ENCODE data around the gene PFKM. TPM values are rescaled to one million over a fixed set of nuclear protein-coding genes. Genes with fewer than 3 reads are reported as not detected.

The PFKM gene
- total RNA-seq, 1 experiment from 2014 or later: 116 TPM

DNA sequence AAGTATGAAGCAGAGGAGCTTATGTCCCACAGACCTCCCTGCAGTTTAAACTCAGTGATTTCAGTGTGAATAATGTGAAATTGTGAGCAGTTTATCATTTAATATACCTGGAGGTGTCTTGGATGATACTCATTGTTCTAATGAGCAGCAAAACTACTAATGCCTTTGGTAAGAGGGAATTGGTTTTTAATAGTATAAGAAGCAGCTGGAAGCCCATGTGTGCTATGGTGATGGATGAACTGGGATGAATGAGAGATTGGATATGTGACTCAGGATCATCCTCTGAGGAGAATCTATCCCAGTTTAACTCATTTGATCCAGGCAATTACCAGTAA, 57.2 kb downstream of the PFKM start:
- in situ Hi-C loops (cut with HindIII; ENCODE audit: low pct_unique_long_range_greater_than_20kb, low sequenced_read_pairs): no loop called here

DNA sequence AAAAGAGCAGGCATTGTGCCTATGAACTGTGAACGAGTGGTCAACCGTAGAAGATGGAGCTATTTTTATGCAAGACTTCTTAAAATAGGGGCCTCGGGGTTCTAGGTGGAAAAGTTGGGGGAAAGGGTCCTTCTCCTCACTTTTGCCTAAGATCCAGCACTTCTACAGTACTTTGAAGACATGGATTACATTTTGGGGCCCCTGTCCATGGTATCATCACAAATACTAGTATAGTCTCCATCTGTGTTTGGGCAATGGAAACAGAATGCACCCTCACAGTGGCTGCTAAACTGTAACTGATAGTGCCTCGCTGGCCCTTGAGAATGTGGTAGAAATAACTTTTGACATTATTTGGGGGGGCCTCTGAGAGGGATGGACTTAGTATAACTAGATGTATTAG, 58.8 kb downstream of the PFKM start:
- no peak for DNase-seq (ENCODE audit: low read depth, low spot score)
- in situ Hi-C loops (cut with HindIII; ENCODE audit: low pct_unique_long_range_greater_than_20kb, low sequenced_read_pairs): no loop called here

More for the DNA sequence above, 57.2 kb downstream of the PFKM start:
- DNase-seq (ENCODE audit: low read depth, low spot score): no peak

DNA sequence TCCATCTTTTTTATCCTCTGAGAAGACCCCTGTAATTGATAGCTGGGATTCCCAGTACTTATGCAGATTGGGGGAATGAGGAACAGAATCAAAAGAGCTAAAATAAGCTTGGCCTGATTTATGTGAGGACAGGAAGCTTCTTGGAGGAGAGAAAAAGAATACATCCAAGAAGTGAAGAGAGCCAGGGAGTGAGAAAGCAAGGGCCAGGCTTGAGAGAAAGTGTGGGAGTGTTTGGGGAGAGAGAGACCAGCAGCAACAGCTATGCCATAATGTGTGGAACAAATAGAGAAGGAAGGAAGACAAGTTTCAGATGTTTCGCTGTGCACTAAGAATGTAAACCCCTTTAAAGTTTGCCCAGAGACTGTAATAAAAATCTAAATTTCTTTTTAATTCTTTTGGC, 60.3 kb downstream of the PFKM start:
- in situ Hi-C loops (cut with HindIII; ENCODE audit: low pct_unique_long_range_greater_than_20kb, low sequenced_read_pairs): no loop called here
- no peak for DNase-seq (ENCODE audit: low read depth, low spot score)

DNA sequence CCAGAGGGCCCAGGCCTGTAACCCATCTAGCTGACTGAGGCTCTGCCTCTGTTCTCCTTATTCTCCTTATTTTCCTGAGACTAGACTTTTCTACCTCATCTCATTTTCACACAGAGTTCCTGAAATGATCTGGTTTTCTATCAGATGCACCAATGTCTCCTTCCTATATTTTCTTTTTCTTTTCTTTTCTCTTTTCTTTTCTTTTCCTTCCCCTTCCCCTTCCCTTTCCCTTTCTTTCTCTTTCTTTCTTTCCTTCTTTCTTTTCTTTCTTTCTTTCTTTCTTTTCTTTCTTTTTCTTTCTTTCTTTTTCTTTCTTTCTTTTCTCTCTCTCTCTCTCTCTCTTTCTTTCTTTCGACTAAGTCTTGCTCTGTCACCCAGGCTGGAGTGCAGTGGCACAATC, 61.3 kb downstream of the PFKM start:
- in situ Hi-C loops (cut with HindIII; ENCODE audit: low pct_unique_long_range_greater_than_20kb, low sequenced_read_pairs): no loop called here
- DNase-seq (ENCODE audit: low read depth, low spot score): no peak

DNA sequence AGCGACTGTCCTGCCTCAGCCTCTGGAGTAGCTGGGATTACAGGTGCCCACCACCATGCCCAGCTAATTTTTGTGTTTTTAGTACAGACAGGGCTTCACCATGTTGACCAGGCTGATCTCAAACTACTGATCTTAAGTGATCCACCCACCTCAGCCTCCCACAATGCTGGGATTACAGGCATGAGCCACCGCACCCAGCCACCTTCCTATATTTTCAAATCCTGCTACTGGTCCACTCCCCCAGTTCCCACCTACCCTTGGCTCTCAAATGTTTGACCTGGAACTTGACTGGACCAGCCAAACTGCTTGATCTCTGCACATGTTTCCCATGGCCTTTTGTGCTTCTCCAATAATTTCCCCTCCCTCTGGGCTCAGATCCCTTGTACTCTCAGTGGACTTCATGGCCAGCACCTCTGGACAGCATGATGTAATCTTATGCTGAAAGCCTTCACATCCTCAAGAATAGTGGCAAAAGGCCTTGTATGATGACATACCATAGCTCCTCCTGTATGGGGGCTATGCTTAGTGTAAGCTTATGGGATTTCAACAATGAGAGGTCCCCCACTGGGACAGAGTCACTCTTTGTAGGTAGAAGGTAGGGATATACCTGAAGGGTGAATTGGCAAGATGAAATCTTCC, 61.8 kb downstream of the PFKM start:
- no peak for DNase-seq (ENCODE audit: low read depth, low spot score)
- in situ Hi-C loops (cut with HindIII; ENCODE audit: low pct_unique_long_range_greater_than_20kb, low sequenced_read_pairs): no loop called here

DNA sequence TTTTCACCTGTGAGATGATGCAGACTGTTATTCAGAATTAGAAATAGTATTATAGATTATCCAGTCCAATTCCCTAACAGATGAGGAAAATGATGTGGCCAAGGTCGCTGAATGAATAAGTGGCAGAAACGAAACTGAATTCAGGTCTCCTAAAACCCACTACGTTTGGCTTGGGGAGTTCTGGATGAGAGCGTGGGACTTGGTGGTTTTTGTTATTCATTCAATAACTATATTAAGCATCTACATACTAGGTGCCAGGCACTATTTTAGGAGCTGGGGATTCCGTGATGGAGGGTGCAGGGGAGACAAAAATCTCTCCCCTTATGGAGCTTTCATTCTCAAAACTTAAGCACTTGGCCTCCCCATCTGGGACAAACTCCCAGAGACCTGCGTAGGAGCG, 63.5 kb downstream of the PFKM start:
- in situ Hi-C loops (cut with HindIII; ENCODE audit: low pct_unique_long_range_greater_than_20kb, low sequenced_read_pairs): no loop called here
- no peak for DNase-seq (ENCODE audit: low read depth, low spot score)

DNA sequence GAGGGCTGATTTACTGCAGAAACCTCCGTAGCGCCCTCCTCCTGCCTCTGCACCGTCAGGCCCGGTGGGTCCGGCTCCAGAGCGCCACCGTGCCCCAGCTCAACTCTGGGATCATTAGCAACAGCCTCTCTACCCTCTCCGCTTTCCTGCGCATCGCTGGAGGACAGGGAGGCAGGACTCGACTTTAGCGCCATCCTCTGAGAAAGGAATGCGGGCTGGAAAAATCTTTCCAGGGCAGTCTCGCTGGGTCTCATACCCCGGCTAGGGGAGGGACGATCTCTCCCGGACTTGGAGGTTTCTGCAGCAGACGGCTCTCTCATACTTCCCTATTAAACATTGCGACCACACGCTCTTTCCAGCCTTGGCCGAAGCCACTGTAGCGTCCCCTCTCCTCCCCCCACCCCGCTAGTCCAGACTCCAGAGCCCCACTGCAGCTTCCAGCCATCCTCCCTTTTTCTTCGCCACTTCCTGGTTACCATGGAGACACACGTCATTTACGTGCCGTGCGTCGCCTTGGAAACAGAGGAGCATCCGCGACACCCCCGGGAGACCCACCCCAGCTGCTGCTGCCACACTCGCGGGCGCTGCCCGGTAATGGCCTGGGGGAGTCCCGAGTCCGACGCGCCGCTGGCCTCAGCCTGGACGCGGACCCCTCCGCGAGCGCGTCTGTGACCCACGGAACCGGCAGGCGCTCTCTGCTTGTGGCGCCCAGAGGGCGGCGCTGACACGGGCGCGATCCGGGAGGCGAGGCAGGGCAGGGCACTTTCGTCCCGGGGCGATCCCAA, 64.1 kb downstream of the PFKM start, which contains the start of gene CCDC184:
Gene CCDC184 (plus strand): TSS at position 554 of the 785 bp plus-strand sequence. CDS start 479 bp downstream, outside the sequence.
- in situ Hi-C loops (cut with HindIII; ENCODE audit: low pct_unique_long_range_greater_than_20kb, low sequenced_read_pairs): no loop called here
- DNase-seq (ENCODE audit: low read depth, low spot score): peak; percentile 82

DNA sequence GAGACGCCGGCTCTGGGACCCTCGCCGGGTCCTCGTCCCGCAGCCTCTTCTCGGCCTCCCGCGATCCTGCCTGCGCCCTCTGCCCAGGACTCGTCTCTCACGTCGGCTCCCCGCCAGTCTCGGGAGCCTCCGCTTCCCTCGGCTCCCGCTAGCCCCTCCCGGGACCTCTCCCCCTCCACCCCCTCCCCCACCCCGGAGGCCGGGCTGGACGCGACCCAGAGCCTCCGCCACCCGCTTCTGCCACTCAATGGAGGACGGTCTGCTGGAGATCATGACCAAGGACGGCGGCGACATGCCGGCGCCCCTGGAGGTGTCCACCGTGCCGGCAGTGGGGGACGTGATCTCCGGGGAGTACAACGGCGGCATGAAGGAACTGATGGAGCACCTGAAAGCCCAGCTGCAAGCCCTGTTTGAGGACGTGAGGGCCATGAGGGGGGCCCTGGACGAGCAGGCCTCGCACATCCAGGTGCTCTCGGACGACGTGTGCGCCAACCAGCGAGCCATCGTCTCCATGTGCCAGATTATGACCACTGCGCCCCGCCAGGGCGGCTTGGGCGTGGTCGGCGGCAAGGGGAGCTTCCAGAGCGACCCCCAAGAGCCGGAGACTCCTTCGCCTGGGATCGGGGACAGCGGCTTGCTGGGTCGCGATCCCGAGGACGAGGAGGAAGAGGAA, 64.8 kb downstream of the PFKM start:
- in situ Hi-C loops (cut with HindIII; ENCODE audit: low pct_unique_long_range_greater_than_20kb, low sequenced_read_pairs): no loop called here
- no peak for DNase-seq (ENCODE audit: low read depth, low spot score)

DNA sequence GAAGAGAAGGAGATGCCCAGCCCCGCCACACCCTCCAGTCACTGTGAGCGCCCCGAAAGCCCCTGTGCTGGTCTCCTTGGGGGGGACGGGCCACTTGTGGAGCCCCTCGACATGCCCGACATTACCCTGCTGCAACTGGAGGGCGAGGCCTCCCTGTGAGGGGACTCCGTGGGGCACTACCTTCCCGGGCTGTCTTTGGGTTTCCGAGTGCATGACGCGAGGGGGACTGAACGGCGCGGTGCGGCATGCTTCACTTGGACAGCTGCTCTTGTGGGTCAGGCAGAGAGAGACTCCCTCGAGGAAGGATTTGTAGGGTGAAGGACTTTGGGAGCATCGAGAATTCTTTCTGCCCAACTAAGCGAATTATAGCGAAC, 65.4 kb downstream of the PFKM start:
- in situ Hi-C loops (cut with HindIII; ENCODE audit: low pct_unique_long_range_greater_than_20kb, low sequenced_read_pairs): no loop called here
- DNase-seq (ENCODE audit: low read depth, low spot score): no peak

DNA sequence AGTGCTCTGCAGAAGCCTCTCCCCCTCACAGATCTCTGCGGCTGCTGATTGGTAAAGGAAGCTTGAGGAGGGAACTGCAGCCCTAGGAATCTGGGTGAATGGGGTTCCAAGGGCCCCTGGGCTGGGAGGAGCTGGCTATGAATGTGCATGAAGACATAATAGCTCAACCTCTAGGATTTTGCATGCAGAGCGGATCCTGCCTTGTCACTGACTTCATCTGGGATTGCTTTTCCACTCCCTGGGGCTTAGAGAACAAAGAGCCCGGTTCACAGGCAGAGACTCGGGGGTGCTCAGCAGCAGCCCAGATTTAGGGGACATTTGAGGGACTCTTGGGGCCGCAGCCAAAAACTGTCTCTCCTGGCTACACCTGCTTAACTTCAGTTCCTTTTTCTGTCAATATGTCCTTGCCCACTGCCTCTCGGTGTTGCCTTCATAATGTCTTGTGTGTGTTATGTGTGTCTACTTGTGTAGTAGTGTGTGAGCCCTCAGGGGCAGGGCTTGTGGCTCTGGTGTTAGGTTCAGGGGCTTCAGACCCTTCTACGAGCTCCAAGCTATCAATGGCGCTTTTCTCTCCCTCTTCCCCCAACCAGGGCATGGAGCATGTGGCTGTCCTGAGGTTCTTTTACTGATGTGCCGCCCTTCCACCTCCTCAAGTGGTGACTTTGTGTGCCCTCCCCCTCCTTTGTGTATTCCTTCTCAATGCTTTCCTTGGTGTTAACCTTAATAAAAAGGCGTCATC, 66.2 kb downstream of the PFKM start:
- no peak for DNase-seq (ENCODE audit: low read depth, low spot score)
- in situ Hi-C loops (cut with HindIII; ENCODE audit: low pct_unique_long_range_greater_than_20kb, low sequenced_read_pairs): no loop called here

DNA sequence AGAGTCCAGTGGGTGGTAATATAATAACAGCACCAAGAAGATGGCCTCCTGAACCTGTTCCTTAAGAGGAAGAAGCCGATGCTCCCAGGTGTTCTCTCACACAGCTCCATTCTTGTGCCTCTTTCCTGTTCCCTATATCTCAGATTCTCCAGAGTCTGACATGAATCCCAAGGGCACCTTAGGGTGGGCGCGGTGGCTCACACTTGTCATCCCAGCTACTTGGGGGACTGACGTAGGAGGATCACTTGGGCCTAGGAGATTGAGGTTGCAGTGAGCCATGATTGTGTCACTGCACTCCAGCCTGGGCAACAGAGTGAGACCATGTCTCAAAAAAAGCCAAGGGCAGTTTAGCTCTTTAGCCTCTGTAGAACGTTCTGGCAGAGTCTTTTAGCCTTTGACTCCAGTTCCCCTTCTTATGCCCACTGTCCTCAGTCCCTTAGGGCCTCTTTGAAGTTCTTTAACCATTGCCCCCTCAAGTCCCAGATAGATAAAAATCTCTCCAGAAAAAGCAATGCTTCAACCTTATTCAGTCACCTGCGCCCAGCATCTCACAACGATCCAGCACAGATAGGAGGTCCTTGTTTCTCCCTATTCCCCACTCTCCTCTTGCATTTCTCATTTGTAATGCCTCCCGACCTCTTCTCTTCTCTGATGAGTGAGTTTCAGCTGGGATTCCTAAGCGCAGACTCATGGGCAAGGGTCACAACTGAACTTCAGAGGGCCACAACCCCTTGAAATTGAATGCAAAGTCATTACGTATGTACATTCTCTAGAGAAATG, 68.9 kb downstream of the PFKM start:
- no peak for DNase-seq (ENCODE audit: low read depth, low spot score)
- in situ Hi-C loops (cut with HindIII; ENCODE audit: low pct_unique_long_range_greater_than_20kb, low sequenced_read_pairs): no loop called here

DNA sequence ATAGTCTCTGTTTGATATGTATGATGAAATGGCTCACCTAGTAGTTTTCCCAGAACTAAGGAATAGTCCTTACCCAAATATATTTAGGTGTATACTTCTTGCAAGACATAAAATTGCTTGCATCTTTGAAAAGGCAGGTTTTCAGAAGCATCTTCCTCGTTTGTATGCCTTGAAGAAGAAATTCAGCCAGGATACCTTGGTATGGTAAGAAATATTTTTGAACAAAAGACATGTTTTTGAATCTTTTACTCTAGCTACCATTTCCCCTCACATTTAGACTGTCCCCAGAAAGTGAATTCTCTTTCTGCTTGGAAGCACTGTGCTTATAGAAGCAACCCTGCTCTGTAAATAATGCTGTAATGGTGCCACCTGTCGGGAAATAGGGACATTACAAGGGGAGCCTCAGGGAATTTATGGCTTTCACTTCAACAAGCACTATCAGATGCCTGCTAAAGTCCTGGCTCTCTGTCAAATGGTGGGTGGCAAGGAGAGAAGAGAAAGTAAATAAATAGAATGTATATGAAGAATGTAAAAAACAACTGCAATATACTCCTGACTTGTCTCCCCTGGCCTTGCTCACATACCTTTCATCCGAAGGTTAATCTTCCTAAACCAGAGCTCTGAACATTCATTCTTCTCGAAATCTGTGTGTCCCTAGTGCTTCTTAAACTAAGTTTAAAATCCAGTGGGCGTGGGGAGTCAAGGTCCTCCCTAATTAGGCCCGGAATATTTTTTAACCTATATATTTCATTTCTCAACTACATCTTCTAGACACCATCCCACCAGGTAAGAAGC, 70.4 kb downstream of the PFKM start:
- peak; percentile 87 for DNase-seq (ENCODE audit: low read depth, low spot score)
- in situ Hi-C loops (cut with HindIII; ENCODE audit: low pct_unique_long_range_greater_than_20kb, low sequenced_read_pairs): no loop called here

DNA sequence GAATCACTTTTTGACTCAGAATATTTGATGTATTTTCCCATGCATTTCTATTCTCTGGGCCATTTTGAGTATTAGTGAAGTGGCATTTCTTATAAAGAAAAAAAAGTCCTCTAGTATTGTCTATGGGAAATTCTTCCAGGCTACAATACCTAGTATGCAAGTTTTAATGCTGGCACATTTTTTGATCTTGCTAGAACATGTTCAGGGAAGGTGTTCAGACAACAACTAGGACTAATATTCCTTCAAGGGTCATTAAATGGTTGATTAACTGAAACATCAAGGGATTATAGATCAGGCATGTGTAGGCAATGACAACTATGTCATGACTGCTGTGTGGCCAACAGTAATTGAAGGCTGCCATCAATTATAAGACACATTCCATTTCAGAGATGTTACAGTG, 71.9 kb downstream of the PFKM start:
- in situ Hi-C loops (cut with HindIII; ENCODE audit: low pct_unique_long_range_greater_than_20kb, low sequenced_read_pairs): no loop called here
- no peak for DNase-seq (ENCODE audit: low read depth, low spot score)

DNA sequence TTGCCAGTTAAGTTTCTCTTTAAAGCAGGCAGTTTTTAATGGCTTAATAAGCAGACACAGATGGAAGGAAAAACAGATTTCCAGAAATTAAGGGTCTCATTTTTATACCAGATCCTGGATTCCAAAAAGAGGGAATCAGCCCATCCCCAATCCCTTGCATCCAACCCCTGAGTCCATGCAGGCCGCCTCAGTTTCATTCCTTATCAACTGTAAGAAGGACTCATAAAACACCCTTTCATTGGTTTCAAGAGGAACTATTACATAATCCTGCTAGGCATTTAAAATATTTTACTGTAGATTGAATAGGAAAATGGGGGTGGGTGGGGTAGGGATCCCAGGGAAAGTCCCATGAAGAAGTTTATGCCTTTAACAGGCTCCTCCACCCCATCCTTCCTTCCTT, 73.7 kb downstream of the PFKM start:
- DNase-seq (ENCODE audit: low read depth, low spot score): no peak
- in situ Hi-C loops (cut with HindIII; ENCODE audit: low pct_unique_long_range_greater_than_20kb, low sequenced_read_pairs): no loop called here

DNA sequence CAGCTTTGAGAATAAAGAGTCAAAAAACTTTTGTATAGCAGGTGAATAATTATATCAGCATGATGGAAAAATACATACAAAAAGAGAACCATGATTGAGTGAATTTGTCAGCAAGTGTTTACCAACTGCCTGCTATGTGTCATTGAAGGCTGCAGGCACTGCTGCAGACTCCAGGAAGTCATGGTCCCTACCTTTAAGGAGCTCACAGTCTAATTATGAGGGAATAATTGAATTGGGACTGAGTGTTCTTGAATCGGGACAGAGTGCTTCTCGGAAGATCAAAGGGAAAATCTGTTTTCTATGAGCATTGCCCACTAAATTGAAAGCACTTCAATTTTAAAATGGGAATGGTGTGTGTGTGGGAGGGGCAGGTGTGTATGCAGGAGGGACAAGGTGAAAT, 74.5 kb downstream of the PFKM start:
- in situ Hi-C loops (cut with HindIII; ENCODE audit: low pct_unique_long_range_greater_than_20kb, low sequenced_read_pairs): no loop called here
- no peak for DNase-seq (ENCODE audit: low read depth, low spot score)

DNA sequence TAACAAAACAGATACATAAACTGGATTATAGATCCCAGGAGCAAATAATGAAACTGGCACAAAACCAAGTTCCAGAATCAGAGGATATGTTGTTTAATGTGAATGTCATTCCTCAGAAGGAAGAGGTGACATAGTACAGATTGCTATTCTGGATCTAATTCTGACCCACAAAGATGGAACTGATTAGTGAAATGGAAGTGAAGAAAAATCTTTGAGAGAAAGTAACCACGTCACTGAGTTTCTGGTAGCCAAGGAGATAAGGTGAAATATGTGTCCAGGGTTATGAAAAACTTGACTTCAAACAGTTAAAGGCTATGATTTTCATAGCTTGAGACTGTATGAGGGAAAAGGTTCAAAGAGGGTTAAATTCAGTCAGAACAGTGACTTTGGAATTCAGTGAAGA, 75.6 kb downstream of the PFKM start:
- DNase-seq (ENCODE audit: low read depth, low spot score): no peak
- in situ Hi-C loops (cut with HindIII; ENCODE audit: low pct_unique_long_range_greater_than_20kb, low sequenced_read_pairs): no loop called here
